Activated CD8-positive, alpha-beta memory T cell treated with anti-CD3 and anti-CD28 coated beads for 24 hours (primary cell): ENCODE measurements around the gene SPSB3.

ENCODE experiments used
- DNase-seq: peaks from one replicate; pipeline ENCODE4 v3.0.0-alpha.2; 2020

The SPSB3 gene

DNA sequence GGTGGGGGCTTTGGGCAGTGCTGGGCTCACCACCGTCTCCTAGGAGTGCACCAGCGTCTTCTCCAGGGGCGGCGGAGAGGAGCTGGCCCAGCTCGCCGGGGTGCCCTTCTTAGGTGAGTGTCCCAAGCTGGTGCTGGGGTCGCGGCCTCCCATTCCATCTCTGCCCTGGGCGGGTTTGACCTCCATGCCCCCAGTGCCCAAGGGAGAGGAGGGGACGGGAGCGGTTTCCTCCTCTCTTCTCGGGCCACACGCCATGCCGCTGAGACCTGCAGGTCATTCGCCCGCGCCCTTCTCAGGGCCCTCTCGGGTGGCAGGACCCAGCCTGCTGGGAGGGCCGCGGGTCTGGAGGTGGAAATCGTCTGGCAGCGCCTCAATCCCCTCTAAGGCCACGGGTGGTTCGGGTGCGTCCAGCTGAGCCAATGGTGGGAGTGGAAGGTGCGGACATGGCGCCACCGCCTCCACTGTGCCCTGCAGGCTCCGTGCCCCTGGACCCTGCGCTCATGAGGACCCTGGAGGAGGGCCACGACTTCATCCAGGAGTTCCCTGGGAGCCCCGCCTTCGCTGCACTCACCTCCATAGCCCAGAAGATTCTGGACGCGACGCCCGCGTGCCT lies 5.8 kb upstream of the SPSB3 start:
- no peak for DNase-seq

- DNase-seq, result peak; percentile 50
Measured at GRCh38 chr16:1787322-1788094, 5.1 kb upstream of the SPSB3 start.

DNA sequence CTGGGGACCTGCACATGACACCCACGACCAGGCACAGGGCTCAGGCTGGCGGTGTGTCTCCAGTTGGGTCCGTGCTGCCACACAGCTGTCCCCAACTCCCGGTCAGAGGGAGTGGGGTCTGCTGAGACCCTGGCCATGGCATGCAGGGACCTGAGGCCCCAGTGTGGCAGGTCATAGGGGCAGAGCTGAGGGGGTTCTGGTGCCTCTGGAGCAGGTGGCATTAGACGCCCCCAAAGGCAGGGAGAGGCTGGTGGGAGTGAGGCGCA lies 4.6 kb upstream of the SPSB3 start:
- peak; percentile 51 for DNase-seq

DNA sequence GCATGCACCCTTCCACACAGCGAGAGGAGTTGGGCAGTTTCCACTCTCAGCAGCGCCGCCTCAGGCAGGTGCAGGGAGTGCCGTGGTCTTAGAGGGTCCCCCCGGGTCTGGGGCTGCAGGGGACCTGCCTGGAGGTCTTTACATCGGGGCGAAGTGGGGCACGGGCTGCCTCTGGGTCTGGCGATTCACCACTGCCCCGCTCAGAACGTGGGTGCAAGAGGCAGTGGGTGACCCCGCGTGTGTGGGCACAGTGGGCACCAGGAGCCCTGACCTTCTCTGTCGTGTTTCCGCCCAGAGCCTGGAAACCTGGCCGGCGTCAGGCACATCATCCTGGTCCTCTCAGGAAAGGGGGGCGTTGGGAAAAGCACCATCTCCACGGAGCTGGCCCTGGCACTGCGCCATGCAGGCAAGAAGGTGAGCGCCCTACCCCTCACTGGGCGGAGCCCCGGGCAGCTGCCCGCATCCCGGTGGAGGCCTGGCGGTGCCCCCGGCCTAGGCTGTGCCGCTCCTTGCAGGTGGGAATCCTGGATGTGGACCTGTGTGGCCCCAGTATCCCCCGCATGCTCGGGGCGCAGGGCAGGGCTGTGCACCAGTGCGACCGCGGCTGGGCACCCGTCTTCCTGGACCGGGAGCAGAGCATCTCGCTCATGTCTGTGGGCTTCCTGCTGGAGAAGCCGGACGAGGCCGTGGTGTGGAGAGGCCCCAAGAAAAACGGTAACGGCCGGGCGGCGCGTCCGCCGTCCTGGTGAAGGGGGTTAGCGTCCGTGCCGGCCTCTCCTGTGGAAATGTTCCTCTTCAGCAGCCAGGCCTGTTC lies 4.1 kb upstream of the SPSB3 start:
- peak; percentile 52 for DNase-seq

GRCh38 chr16:1785846-1786170 lies 3.4 kb upstream of the SPSB3 start:
- DNase-seq, result peak; percentile 49

DNA sequence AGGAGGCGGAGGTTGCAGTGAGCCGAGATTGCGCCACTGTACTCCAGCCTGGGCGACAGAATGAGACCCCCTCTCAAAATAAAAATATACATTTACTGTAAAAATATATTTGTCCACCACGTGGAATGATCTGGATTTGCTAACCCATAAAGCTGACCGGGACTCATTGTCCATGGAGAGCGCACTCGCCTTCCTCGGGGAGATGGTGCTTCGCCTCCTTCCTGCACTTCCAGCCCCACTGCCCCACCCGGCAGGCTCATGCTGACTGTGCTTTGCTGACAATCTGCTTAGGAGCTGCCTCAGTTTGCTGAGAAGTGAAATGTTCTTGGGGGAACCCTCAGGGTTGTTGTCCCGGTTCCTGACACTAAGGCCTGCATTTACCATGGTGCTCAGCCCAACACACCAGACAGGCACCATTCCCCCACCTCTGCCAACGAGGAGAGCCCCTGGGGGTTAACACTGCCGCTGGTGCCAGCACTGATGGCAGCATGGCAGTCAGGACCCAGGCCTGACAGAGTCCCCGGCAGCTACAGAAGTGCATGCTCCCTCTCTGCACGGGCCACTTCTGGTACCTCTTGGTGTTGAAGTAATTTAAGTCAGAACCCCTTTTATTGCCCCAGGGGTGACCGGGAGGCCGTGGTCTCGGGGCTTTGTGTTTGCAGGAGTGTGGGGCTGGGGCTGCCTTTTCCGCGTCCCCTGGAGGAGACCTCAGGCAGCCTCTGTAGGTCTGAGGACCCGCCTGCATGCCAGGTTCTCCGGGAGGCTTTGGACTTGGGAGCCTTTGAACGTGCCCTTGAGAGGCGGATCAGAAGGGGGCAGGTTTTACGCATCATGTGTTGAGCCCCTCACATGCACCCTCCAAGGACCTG lies 2.8 kb upstream of the SPSB3 start:
- DNase-seq, result peak; percentile 48

DNA sequence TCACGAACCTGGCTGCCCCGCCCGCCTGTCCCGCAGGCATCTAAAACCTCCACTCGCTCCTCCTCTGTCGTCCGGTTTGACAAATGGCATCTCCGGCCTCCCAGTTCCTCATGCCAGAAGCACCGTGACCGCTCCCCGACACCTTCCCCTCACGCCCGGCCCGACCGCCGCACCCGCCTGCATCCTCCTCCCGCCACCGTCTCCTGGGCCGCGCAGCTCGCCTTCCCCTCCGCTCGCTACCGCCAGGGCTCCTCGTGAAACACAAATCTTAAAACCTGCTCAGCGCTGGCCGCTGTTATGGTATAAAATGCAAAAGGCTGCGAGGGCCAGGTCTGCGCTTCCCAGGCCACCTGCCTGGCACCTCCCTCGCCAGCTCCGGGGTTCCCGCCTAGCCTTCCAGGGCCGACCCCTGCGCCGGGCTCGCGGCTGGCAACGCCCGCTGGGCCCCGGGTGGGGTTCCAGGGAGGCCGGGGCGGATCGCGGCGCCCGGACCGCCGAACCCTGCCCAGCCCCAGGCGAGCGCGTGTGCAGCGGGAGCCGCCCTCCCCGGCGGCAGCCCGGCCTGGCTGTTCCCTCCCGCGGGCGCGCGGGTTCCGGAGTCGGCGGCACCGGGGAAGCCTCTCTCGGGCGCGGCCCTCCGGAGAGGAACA lies 488 bp downstream of the SPSB3 start:
- no peak for DNase-seq

DNA sequence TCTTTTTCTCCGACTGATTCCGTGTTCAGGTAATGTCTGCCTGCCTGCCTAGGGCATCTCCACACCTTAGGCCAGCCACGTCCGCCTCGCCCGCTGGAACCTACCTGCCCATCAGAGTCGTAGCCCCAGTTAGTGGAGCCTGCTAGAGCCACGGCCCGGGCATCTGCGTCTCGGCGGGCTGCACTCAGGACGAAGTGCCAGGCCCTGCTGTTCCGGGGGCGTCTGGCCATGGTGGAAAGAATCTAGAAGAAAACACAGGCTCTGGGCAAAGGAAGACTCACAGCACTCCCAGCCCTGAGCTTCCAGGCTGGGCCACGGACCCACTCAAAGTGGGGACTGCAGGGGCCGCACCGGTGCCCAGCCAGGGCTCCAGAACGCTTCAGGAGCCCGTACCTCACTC lies 1.1 kb downstream of the SPSB3 start:
- DNase-seq, result no peak

- no peak for DNase-seq
Measured at GRCh38 chr16:1780677-1781072, 1.7 kb downstream of the SPSB3 start.

GRCh38 chr16:1779741-1780676 lies 2.4 kb downstream of the SPSB3 start:
- no peak for DNase-seq

- no peak for DNase-seq
Measured at GRCh38 chr16:1779234-1779701, 3.1 kb downstream of the SPSB3 start.

DNA sequence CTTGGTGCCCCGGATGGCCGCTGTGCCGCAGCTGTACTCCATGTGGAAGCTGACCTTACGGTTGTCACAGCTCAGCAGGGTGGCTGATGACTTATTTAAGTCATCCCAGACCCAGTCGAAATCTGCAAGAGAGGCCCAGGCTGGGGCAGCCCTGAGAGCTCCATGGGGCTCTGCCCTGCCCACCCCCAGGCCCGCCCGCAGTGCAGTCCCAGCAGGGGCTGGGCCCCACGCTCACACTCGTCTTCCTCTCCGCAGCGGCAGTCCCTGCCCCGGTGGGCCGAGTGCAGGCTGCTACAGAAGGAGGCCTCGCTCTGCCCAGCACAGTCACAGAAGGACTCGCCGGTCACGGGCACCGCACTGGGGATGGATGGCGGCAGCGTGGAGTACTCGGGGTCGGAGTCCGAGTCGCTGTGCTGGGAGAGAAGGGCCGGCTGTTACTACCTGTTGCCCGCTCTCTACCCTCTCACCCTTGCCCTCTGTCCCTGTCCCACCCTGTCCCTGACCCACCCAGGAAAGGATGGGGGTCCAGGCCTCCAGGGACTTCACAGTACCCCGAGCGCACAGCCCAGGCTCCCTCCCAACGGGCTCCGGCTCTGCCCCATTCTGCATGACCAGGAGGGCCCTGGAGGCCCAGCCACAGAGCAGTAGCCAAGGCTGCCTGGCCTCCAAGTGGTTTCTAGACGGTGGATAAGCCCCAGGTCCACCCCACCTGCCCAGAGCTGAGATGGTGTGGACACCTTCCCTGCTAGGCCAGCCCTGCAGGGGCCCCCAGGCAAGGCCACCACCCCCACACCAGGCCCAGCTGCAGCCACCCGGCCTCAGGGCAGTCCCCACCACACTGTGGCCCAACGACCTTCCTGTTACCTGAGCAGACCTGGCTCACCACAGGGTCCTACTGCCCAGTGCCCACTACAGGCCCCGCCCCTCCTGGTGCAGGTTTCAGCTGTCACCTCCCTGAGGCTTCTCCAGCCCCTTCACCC lies 3.9 kb downstream of the SPSB3 start:
- no peak for DNase-seq

DNA sequence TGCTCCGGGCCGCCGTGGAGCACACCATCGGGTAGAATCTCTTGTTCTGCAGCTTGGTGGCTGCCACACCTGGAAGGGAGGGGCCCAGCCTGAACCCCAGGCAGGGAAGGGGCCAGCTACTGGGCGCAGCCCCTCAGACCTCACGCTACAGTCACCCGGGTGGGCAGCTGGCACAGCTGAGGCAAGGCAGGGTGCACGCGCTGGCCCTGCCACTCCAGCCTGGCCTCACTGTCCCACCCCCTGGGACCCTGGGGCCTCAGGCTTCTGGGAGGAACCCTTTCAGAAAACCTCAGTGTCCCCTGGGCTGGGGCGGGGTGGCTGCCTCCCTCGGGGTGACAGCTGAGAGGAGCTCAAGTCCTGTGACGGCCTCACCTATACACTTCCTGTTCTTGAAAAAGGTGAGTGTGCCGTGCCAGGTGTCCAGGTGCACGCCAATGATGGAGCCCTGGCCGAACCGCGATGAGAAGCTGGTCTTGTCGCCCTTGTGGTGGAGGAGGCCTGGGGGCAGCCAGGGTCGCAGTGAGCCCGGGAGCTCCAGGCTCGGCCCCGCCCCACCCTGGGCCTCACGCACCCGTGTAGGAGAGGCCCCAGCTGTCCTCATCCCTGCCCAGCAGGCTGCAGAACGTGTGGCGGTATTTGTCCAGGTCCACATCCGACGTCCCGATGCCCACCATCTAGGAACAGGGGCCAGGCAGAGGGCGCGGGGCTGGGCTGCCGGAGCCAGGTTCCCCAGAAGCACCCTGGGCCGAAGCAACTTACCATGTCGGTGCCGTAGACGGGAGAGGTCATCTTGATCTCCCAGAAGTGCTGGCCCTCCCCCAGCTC lies 4.8 kb downstream of the SPSB3 start:
- DNase-seq, result no peak

GRCh38 chr16:1776991-1777374 lies 5.4 kb downstream of the SPSB3 start:
- DNase-seq, result no peak

- no peak for DNase-seq
Measured at GRCh38 chr16:1776672-1776955, 5.8 kb downstream of the SPSB3 start.

DNA sequence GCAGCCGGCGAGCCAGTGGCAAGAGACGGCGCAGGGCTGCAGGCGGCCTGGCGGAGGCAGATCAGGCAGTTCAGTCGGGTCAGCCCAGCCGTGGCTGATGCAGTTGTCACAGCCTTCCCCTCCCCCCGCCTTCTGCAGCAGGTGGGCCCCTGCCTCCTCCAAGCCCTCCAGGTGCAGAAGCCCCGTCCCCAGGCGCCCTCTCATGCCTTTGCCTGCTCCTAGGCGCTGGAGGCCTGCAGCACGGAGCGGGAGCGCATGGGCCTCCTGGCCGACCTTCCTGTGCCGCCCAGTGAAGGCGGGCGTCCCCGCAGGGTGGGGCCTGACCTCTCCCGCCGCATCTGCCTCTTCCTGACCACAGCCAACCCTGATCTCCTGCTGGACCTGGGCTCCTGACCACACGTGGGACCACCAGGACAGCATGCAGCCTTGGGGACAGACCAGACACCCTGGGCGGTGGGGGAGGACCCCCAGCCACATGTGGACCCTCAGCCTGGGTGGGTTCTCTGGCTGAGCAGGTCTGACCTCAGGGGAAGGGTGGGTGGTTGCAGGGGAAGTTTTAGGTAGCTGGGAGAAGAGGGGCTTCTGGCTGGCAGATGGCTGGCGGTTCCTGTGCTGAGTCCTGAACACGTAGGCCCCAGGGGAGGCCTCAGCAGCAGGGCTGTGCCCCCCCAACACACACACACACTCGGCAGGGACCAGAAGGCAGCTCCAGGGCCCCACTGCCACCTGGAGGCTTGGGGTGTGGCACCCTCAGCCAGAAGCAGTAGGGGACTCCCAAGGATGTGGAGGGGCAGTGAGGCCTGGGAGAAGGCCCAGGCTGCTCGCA lies 6.3 kb downstream of the SPSB3 start:
- no peak for DNase-seq

GRCh38 chr16:1775006-1775845 lies 7.1 kb downstream of the SPSB3 start:
- DNase-seq, result no peak

- no peak for DNase-seq
Measured at GRCh38 chr16:1774448-1774780, 8.0 kb downstream of the SPSB3 start.
